HEK293T (cell line): Measurements from ENCODE around the gene SCYL1.

Experiments used
- BHLHE40 ChIP-seq: fragments of 450-650 bp; IDR thresholded peaks from 2 replicates; pipeline ENCODE4 v1.6.1; 2016; ENCODE audit warnings: mild to moderate bottlenecking, moderate library complexity, borderline replicate concordance
- CTBP1 ChIP-seq: fragments of 450-650 bp; IDR thresholded peaks from 2 replicates; pipeline ENCODE4 v1.6.1; 2016; ENCODE audit warnings: borderline replicate concordance
- ELF4 ChIP-seq: fragments of 450-650 bp; IDR thresholded peaks from 2 replicates; pipeline ENCODE4 v1.6.1; 2017; ENCODE audit warnings: antibody characterized with exemption
- FOXK2 ChIP-seq: fragments of 450-650 bp; IDR thresholded peaks from 2 replicates; pipeline ENCODE4 v1.6.1; 2016; ENCODE audit warnings: mild to moderate bottlenecking
- FOXM1 ChIP-seq: fragments of 450-650 bp; IDR thresholded peaks from 2 replicates; pipeline ENCODE4 v1.6.1; 2017; ENCODE audit warnings: mild to moderate bottlenecking, borderline replicate concordance
- L3MBTL2 ChIP-seq: fragments of 450-650 bp; conservative IDR thresholded peaks from 2 replicates; pipeline ENCODE4 v1.6.1; 2016; ENCODE audit warnings: mild to moderate bottlenecking
- PKNOX1 ChIP-seq: fragments of 450-650 bp; IDR thresholded peaks from 2 replicates; pipeline ENCODE4 v1.6.1; 2016
- SP1 ChIP-seq: fragments of 450-650 bp; IDR thresholded peaks from 2 replicates; pipeline ENCODE4 v1.6.1; 2017
- SUZ12 ChIP-seq: fragments of 450-650 bp; IDR thresholded peaks from 2 replicates; pipeline ENCODE4 v1.6.1; 2016; ENCODE audit warnings: mild to moderate bottlenecking
- TARDBP ChIP-seq: fragments of 450-650 bp; IDR thresholded peaks from 2 replicates; pipeline ENCODE4 v1.6.1; 2016

GRCh38 chr11:65488273-65489034, 36.4 kb upstream of the SCYL1 start:
- TF ChIP-seq FOXM1 (no peak), BHLHE40 (no peak), FOXK2 (no peak), SP1 (no peak), TARDBP (no peak), CTBP1 (no peak), ELF4 (no peak), PKNOX1 (no peak), L3MBTL2 (no peak), SUZ12 (no peak)
